Activated T-cell treated with anti-CD3 and anti-CD28 coated beads, Interleukin-2, amount 50 U/mL, for 4 hours (primary cell): ENCODE results near the gene GRIK3. TPM values are rescaled to one million over a fixed set of nuclear protein-coding genes. Genes with fewer than 3 reads are reported as not detected.

Experiments
- ATAC-seq, 2 donors: fragments of 200-7000 bp; cut with Tn5 transposase; one replicate each; pipeline ENCODE4 v1.10.0; 2021
- DNase-seq: peaks from one replicate; pipeline ENCODE4 v3.0.0-alpha.2; 2020
- H3K27me3 Mint-ChIP-seq: one replicate; pipeline ENCODE4 v1.8.0; 2021; ENCODE audit warnings: low read depth, mixed read lengths
- H3K36me3 Mint-ChIP-seq: one replicate; pipeline ENCODE4 v1.8.0; 2022; ENCODE audit warnings: mixed read lengths; ENCODE audit not compliant: insufficient read depth
- H3K4me1 Mint-ChIP-seq: one replicate; pipeline ENCODE4 v1.8.0; 2021; ENCODE audit warnings: low read depth, mixed read lengths
- H3K4me3 Mint-ChIP-seq: one replicate; pipeline ENCODE4 v1.8.0; 2021; ENCODE audit warnings: mild to moderate bottlenecking, moderate library complexity, mixed read lengths
- H3K9me3 Mint-ChIP-seq: one replicate; pipeline ENCODE4 v1.8.0; 2021; ENCODE audit warnings: mixed read lengths
- total RNA-seq, 3 donors: library from RNA; stranded (reverse); gene quantifications; one replicate each; pipeline ENCODE4 v1.2.1, GENCODE V29; 2021

GRIK3 gene
- total RNA-seq, 3 donors from 2014 or later: not detected

DNA sequence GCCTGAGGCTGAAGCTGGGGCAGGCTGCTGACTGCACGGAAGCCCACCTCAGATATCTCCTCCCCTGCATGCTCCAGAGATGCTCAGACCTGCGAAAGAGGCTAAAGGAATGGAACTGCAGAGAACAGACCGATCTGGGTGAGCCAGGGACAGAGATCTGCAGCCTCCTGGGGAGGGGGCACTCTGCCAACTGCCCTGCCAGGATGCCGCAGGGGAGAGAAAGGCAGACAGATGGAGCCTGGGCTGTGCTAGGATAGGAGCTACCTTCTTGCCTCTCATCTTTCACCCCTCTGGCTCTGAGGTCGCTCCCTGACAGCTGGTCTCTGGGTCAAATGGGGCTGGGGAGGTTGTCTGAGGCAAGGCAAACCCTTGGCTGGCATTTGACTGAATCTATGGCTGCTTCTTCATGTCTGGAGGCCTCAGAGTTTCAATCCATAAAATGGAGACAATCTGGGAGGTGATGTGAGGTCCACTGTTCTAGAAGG lies 238.2 kb downstream of the GRIK3 start:
- no peaks in the 10 kb centered on the region for H3K36me3 Mint-ChIP-seq
- no peak for ATAC-seq
- H3K9me3 Mint-ChIP-seq: no peaks in the 10 kb centered on the region
- no peak for DNase-seq
- no peaks in the 10 kb centered on the region for H3K4me1 Mint-ChIP-seq
- no peak overlapping the region for H3K4me3 Mint-ChIP-seq
- peaks cover 6% of the 10 kb centered on the region for H3K27me3 Mint-ChIP-seq

- Mint-ChIP-seq H3K4me3 (no peak overlapping the region), H3K27me3 (peaks cover 9% of the 10 kb centered on the region), H3K9me3 (no peaks in the 10 kb centered on the region), H3K36me3 (no peaks in the 10 kb centered on the region), H3K4me1 (no peaks in the 10 kb centered on the region)
- no peak for DNase-seq
- ATAC-seq: no peak
Measured at GRCh38 chr1:36794460-36794859, 239.9 kb downstream of the GRIK3 start.

DNA sequence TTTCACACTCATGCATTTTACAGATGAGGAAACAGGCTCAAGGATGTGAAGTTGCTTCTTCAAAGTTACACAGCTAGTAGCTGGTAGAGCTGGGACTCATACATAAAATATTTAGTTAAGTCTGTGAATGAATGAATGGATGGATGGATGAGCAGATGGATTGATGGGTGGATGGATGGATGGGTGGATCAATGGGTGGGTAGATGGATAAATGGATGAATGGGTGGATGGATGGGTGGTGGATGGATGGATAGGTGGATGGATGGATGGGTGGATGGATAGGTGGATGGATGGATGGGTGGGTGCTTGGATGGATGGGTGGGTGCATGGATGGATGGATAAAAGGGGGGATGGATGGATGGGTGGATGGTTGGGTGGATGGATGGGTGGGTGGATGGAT lies 240.9 kb downstream of the GRIK3 start:
- no peaks in the 10 kb centered on the region for H3K4me1 Mint-ChIP-seq
- no peak overlapping the region for H3K4me3 Mint-ChIP-seq
- H3K9me3 Mint-ChIP-seq: no peaks in the 10 kb centered on the region
- H3K27me3 Mint-ChIP-seq: peaks cover 16% of the 10 kb centered on the region
- no peak for DNase-seq
- no peaks in the 10 kb centered on the region for H3K36me3 Mint-ChIP-seq
- ATAC-seq: no peak

DNA sequence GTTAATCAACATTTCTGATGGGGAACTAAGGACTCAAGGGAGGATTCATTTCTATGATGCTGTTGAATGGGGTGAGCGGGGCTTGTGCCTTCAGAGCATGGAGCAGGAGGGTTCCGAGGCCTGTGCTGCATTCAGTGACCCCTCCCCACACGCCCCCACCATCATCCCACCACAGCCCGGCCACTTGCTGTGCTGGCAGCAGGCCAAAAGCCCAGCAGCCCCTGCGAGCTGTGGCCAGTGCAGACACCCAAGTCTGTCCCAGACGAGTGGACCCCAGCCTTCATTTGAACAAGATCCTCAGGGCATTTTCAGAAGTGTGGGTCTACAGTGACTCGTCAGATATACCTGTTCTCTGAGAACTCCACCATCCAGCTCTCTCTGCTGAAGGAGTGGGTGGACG lies 242.0 kb downstream of the GRIK3 start:
- peaks cover 22% of the 10 kb centered on the region for H3K27me3 Mint-ChIP-seq
- H3K4me3 Mint-ChIP-seq: no peak overlapping the region
- H3K36me3 Mint-ChIP-seq: no peaks in the 10 kb centered on the region
- DNase-seq (no peak), ATAC-seq (no peak)
- H3K4me1 Mint-ChIP-seq: no peaks in the 10 kb centered on the region
- no peaks in the 10 kb centered on the region for H3K9me3 Mint-ChIP-seq

- Mint-ChIP-seq H3K4me1 (no peaks in the 10 kb centered on the region), H3K27me3 (peaks cover 24% of the 10 kb centered on the region), H3K9me3 (no peaks in the 10 kb centered on the region), H3K36me3 (no peaks in the 10 kb centered on the region), H3K4me3 (no peak overlapping the region)
- no peak for DNase-seq
- ATAC-seq: no peak
Measured at GRCh38 chr1:36790191-36790590, 244.1 kb downstream of the GRIK3 start.

DNA sequence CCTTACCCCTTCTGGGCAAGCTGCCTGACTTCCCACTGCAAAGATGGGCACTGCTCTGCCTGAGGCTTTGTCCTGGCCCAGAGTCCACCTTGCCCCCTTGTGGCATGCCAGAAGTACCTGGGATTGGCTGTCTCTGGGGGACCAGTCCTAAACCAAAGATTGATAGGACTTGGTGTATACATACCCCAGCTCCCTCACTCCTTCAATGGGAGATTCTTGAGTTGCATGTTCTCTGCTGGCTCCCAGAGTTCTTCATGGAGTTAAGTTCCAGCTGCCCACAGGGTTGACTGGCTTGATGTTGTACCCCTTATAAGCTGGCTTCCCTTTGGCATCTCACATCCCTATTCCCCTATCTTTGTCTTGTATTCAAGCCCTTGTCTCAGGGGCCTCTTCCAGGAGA lies 244.8 kb downstream of the GRIK3 start:
- peaks cover 24% of the 10 kb centered on the region for H3K27me3 Mint-ChIP-seq
- ATAC-seq: no peak
- no peak for DNase-seq
- H3K9me3 Mint-ChIP-seq: no peaks in the 10 kb centered on the region
- H3K4me3 Mint-ChIP-seq: no peak overlapping the region
- no peaks in the 10 kb centered on the region for H3K4me1 Mint-ChIP-seq
- no peaks in the 10 kb centered on the region for H3K36me3 Mint-ChIP-seq

DNA sequence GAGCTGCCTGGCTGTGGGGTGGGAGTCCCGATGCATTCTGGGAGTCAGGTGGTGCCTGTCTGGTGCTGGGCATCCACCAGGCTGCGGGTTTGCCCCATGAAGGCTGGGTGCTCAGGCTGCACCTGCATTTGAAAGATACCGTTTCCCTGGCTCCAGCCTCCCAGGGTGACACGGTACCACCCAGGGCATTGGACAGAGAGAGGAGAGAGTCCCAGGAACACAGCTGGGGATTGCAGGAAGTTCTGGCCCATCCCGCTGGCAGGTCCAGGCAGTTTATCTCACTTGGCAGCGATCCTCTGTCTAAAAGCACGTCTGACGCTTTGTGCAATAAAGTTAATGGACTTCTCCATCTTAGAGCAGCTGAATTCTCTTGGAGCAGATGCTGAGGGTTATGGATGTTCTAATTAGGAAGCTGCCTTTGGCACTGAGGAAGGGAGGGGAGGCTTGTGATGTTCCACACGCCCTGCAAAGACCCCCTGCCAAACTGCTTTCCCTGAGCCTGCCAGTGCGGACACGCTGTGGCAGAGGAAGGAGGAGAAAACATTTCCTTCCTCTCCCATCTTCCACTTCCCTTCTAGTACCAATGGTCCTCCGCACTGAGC lies 246.9 kb downstream of the GRIK3 start:
- H3K9me3 Mint-ChIP-seq: no peaks in the 10 kb centered on the region
- DNase-seq (no peak), ATAC-seq (no peak)
- no peaks in the 10 kb centered on the region for H3K4me1 Mint-ChIP-seq
- no peak overlapping the region for H3K4me3 Mint-ChIP-seq
- no peaks in the 10 kb centered on the region for H3K36me3 Mint-ChIP-seq
- H3K27me3 Mint-ChIP-seq: peaks cover 33% of the 10 kb centered on the region

DNA sequence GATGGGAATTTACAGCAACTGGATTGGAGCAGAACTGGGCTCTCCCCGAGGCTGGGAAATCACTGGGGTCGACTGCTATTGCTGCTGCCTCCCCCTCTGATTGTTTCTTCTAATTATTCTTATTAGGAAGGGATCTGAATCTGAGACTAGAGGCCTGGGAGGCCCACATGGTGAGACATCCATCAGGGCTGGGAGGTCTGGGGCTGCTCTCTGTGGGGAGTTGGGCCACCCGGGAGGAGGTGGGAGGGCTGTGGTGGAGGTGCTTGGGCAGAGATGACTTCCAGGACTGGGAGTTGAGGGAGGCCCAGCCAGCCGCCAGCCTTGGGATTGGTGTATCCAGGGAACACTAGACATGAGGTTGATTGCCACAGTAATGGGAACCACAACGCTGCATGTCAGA lies 247.9 kb downstream of the GRIK3 start:
- Mint-ChIP-seq H3K4me3 (no peak overlapping the region), H3K27me3 (peaks cover 28% of the 10 kb centered on the region), H3K36me3 (no peaks in the 10 kb centered on the region), H3K9me3 (no peaks in the 10 kb centered on the region), H3K4me1 (no peaks in the 10 kb centered on the region)
- ATAC-seq (no peak), DNase-seq (no peak)

- H3K36me3 Mint-ChIP-seq: no peaks in the 10 kb centered on the region
- no peak for ATAC-seq
- no peaks in the 10 kb centered on the region for H3K9me3 Mint-ChIP-seq
- no peaks in the 10 kb centered on the region for H3K4me1 Mint-ChIP-seq
- peaks cover 24% of the 10 kb centered on the region for H3K27me3 Mint-ChIP-seq
- DNase-seq: no peak
- H3K4me3 Mint-ChIP-seq: no peak overlapping the region
Measured at GRCh38 chr1:36784147-36784859, 250.0 kb downstream of the GRIK3 start.

DNA sequence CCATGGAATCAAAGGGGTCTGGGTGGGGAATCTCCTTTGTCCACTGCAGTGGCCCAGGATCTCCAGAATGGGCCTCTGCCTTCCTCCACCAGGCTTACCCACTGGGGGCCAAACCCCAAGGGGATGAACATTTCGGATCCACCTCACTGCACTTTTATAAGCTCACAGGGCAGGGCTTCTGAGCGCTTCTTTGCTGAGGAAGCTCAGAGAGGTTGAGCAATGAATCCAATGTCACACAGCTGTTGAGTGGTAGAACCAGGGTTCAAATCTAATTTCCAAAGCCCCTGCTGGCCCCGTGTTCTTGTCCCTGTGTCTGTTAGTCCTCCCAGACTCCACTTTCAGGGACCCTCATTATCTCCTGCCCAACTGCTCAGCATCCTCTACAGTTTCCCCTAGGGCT lies 250.8 kb downstream of the GRIK3 start:
- H3K9me3 Mint-ChIP-seq: no peaks in the 10 kb centered on the region
- ATAC-seq (no peak), DNase-seq (no peak)
- H3K4me3 Mint-ChIP-seq: no peak overlapping the region
- no peaks in the 10 kb centered on the region for H3K4me1 Mint-ChIP-seq
- H3K36me3 Mint-ChIP-seq: no peaks in the 10 kb centered on the region
- H3K27me3 Mint-ChIP-seq: peaks cover 17% of the 10 kb centered on the region

DNA sequence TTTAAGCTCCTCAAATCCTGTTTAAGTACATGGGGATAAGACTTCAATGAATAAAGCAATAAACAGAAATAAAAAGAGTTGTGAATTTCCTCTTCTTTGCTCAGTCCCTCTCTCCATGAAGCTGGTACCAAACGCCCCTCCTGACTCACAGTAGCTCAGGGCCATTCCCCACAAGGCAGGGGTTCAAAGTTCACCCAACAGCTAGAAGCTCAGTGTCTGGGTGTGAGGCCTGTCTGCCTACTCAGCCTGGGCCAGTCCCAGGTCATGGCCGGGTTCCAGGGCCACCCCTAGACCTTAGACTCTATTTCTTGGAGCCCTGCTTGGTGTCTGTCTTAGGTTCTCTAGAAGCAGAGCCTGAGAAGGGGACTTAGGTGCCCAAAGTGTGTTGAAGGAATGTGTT lies 251.5 kb downstream of the GRIK3 start:
- DNase-seq (no peak), ATAC-seq (no peak)
- Mint-ChIP-seq H3K27me3 (peaks cover 13% of the 10 kb centered on the region), H3K4me3 (no peak overlapping the region), H3K4me1 (no peaks in the 10 kb centered on the region), H3K9me3 (no peaks in the 10 kb centered on the region), H3K36me3 (no peaks in the 10 kb centered on the region)

GRCh38 chr1:36782085-36782484 lies 252.2 kb downstream of the GRIK3 start:
- Mint-ChIP-seq H3K36me3 (no peaks in the 10 kb centered on the region), H3K4me3 (no peak overlapping the region), H3K27me3 (peaks cover 9% of the 10 kb centered on the region), H3K4me1 (no peaks in the 10 kb centered on the region), H3K9me3 (no peaks in the 10 kb centered on the region)
- DNase-seq: no peak
- no peak for ATAC-seq

DNA sequence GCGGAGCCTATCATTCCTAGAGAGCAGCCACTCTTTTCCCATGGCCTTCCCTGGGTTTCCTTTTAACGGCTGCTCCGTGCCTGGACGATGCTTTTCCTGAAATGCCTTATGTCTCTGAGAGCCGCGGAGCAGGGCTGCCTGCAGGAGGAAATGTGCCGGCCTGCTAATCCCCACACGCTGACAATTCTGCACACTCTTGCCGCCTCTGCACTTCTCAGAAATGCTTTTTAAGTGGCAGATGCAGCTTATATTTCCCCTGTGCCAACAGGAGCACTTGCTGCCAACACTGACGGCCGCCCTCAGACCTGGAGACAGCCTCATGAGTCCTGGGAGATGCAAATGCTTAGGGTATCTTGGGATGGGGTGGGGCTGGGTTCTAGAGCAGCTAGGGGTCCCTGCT lies 253.2 kb downstream of the GRIK3 start:
- Mint-ChIP-seq H3K9me3 (no peaks in the 10 kb centered on the region), H3K4me1 (no peaks in the 10 kb centered on the region), H3K4me3 (no peak overlapping the region), H3K36me3 (no peaks in the 10 kb centered on the region), H3K27me3 (peaks cover 11% of the 10 kb centered on the region)
- DNase-seq: no peak
- no peak for ATAC-seq

DNA sequence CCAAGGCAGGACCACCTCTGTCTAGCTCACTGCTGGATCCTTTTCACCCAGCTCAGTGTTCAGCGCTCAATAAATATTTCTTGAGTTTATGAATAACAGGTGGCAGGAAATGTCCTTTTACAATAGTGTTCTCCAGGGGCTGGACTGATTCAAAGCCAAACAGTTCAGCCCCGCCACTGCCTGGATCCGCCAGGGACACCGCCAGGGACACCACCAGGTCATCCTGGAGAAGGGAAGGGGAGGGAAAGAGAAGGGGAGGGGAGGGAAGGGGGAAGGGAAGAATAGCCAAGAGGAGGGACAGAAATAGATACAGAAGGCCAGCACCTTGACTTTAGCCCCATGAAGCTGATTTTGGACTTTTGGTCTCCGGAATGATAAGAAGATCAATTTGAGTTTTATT lies 255.6 kb downstream of the GRIK3 start:
- ATAC-seq: no peak
- no peak for DNase-seq
- H3K9me3 Mint-ChIP-seq: no peaks in the 10 kb centered on the region
- H3K27me3 Mint-ChIP-seq: peaks cover 11% of the 10 kb centered on the region
- H3K4me3 Mint-ChIP-seq: no peak overlapping the region
- H3K4me1 Mint-ChIP-seq: no peaks in the 10 kb centered on the region
- H3K36me3 Mint-ChIP-seq: no peaks in the 10 kb centered on the region
